ENCODE data around the gene TRIM4.
"Not testable (repeated sequence)": the region's sequence is repeated elsewhere in the genome, so short reads cannot be mapped to it uniquely, and the experiment has no call there.

Gene TRIM4, protein sequence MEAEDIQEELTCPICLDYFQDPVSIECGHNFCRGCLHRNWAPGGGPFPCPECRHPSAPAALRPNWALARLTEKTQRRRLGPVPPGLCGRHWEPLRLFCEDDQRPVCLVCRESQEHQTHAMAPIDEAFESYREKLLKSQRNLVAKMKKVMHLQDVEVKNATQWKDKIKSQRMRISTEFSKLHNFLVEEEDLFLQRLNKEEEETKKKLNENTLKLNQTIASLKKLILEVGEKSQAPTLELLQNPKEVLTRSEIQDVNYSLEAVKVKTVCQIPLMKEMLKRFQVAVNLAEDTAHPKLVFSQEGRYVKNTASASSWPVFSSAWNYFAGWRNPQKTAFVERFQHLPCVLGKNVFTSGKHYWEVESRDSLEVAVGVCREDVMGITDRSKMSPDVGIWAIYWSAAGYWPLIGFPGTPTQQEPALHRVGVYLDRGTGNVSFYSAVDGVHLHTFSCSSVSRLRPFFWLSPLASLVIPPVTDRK

DNA sequence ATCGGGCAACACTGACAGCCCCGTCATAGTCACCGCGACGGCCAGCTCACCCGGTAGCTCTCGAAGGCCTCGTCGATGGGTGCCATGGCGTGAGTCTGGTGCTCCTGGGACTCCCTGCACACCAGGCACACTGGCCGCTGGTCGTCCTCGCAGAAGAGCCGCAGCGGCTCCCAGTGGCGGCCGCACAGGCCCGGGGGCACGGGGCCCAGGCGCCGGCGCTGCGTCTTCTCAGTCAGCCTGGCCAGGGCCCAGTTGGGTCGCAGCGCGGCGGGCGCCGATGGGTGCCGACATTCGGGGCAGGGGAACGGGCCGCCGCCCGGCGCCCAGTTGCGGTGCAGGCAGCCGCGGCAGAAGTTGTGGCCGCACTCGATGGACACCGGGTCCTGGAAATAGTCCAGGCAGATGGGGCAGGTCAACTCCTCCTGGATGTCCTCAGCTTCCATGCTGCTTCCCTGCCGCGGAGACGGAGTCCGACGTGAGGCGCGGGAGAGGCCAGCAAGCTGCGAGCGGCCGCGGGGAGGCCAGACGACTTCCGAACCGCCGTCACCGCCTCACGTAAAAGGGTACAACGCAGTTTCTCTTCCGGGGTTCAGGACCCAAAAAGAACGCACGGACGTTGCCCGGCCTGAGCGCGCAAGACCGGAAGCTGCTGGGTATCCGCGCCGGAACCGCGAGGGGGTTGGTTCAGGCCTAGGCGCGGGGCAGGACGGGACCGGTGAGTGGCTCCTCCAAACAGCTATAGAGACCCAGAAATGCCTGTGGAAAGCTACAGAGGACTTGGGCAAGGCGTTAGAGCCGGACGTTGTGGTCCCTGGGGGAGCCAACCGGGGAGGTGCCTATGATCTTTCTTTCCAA lies at the start of gene TRIM4:
TSS of gene TRIM4 (minus strand) at position 572 of the 855 bp plus-strand sequence. CDS start at position 443, 129 bp downstream.
- H3K4me3 ChIP-seq (ENCODE audit: low read depth, low read length) = peak within 1 kb of the TSS; percentile 98
- DNase-seq (ENCODE audit: low read depth) = peak; percentile 82
- TF ChIP-seq CTCF (IDR thresholded peaks at IDR 0.05; ENCODE audit: low read depth, low read length, missing control alignments) = peak; percentile 28

GRCh38 chr7:99958564-99959227 lies 39.4 kb upstream of the TRIM4 start:
- no peak overlapping the region for H3K4me3 ChIP-seq (ENCODE audit: low read depth, low read length)
- no peak for TF ChIP-seq CTCF (IDR thresholded peaks at IDR 0.05; ENCODE audit: low read depth, low read length, missing control alignments)
- no peak for DNase-seq (ENCODE audit: low read depth)

GRCh38 chr7:99955247-99955646 lies 35.9 kb upstream of the TRIM4 start:
- no peak overlapping the region for H3K4me3 ChIP-seq (ENCODE audit: low read depth, low read length)
- TF ChIP-seq CTCF (IDR thresholded peaks at IDR 0.05; ENCODE audit: low read depth, low read length, missing control alignments) = no peak
- no peak for DNase-seq (ENCODE audit: low read depth)

GRCh38 chr7:99954643-99955042 lies 35.3 kb upstream of the TRIM4 start:
- DNase-seq (ENCODE audit: low read depth); H3K4me3 ChIP-seq (ENCODE audit: low read depth, low read length): not testable (repeated sequence)

GRCh38 chr7:99953649-99954048 lies 34.3 kb upstream of the TRIM4 start:
- no peak overlapping the region for H3K4me3 ChIP-seq (ENCODE audit: low read depth, low read length)
- DNase-seq (ENCODE audit: low read depth) = no peak
- TF ChIP-seq CTCF (IDR thresholded peaks at IDR 0.05; ENCODE audit: low read depth, low read length, missing control alignments) = no peak

DNA sequence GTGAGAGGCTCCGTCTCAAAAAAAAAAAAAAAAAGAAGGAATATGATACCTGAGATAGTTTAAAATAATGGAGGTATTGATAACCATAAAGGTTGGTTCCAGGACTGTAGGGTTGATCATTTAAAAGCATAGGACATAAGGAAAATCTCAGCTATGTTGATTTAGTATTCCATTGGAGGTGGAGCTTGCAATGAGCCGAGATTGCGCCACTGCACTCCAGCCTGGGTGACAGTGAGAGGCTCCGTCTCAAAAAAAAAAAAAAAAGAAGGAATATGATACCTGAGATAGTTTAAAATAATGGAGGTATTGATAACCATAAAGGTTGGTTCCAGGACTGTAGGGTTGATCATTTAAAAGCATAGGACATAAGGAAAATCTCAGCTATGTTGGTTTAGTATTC lies 33.3 kb upstream of the TRIM4 start:
- DNase-seq (ENCODE audit: low read depth); H3K4me3 ChIP-seq (ENCODE audit: low read depth, low read length): not testable (repeated sequence)

- DNase-seq (ENCODE audit: low read depth) = not testable (repeated sequence)
Observed at GRCh38 chr7:99950819-99951218, 31.5 kb upstream of the TRIM4 start.

DNA sequence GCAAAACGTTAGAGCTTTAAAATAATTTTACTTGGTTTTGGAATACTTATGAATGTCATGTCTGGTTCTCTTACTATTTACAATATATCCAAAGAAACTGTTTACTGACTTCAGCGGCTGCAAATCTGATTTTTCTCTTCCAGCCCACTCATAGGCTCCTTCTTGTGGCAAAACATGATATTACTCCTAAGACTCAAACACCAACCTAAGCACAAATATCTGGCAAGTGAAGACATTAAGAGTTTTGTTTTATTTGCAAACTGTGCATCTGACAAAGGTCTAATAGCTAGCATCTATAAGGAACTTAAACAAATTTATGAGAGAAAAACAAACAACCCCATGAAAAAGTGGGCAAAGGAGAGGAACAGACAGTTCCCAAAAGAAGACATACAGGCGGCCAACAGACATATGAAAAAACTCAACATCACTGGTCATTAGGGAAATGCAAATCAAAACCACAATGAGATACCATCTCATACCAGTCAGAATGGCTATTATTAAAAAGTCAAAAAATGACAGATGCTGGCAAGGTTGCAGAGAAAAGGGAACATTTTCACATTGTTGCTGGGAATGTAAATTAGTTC lies 30.4 kb upstream of the TRIM4 start:
- H3K4me3 ChIP-seq (ENCODE audit: low read depth, low read length) = no peak overlapping the region
- TF ChIP-seq CTCF (IDR thresholded peaks at IDR 0.05; ENCODE audit: low read depth, low read length, missing control alignments) = peak; percentile 41
- DNase-seq (ENCODE audit: low read depth) = no peak

More at GRCh38 chr7:99950819-99951218, 31.5 kb upstream of the TRIM4 start:
- not testable (repeated sequence) for H3K4me3 ChIP-seq (ENCODE audit: low read depth, low read length)

All from GM12864 (cell line).